HG03095 (cell line): ENCODE results near the gene PRR18.
A peak's percentile ranks its signal among the peaks of the same experiment; 100 is the strongest.

Source experiments
- ATAC-seq: cut with Tn5 transposase; IDR thresholded peaks from one replicate; pipeline ENCODE4 v1.9.1; 2021; ENCODE audit warnings: moderate library complexity; ENCODE audit not compliant: unreplicated experiment

Gene PRR18

GRCh38 chr6:166334878-166335277 lies 26.7 kb upstream of the PRR18 start:
- ATAC-seq: no peak

- peak; percentile 79 for ATAC-seq
Observed at GRCh38 chr6:166333172-166333995, 25.2 kb upstream of the PRR18 start.

- ATAC-seq: no peak
Observed at GRCh38 chr6:166331503-166332415, 23.6 kb upstream of the PRR18 start.

- ATAC-seq: no peak
Observed at GRCh38 chr6:166330612-166331011, 22.4 kb upstream of the PRR18 start.

- peak; percentile 83 for ATAC-seq
Observed at GRCh38 chr6:166325383-166326042, 17.3 kb upstream of the PRR18 start.

- no peak for ATAC-seq
Observed at GRCh38 chr6:166323395-166323794, 15.2 kb upstream of the PRR18 start.

- ATAC-seq: no peak
Observed at GRCh38 chr6:166318649-166319600, 10.7 kb upstream of the PRR18 start.

- ATAC-seq: no peak
Observed at GRCh38 chr6:166318227-166318626, 10.0 kb upstream of the PRR18 start.

GRCh38 chr6:166317261-166318212 lies 9.3 kb upstream of the PRR18 start:
- no peak for ATAC-seq

GRCh38 chr6:166315436-166315835 lies 7.2 kb upstream of the PRR18 start:
- ATAC-seq: no peak

- no peak for ATAC-seq
Observed at GRCh38 chr6:166314454-166314853, 6.3 kb upstream of the PRR18 start.

GRCh38 chr6:166313255-166314070 lies 5.3 kb upstream of the PRR18 start:
- ATAC-seq: peak; percentile 69

GRCh38 chr6:166312832-166313231 lies 4.6 kb upstream of the PRR18 start:
- ATAC-seq: no peak

GRCh38 chr6:166310634-166311033 lies 2.4 kb upstream of the PRR18 start:
- no peak for ATAC-seq

GRCh38 chr6:166309977-166310376 lies 1.8 kb upstream of the PRR18 start:
- ATAC-seq: no peak

GRCh38 chr6:166308769-166309589 lies 787 bp upstream of the PRR18 start:
- ATAC-seq: no peak
